ENCODE data around the gene CDC23. TPM values are rescaled to one million over a fixed set of nuclear protein-coding genes. Genes with fewer than 3 reads are reported as not detected.

The CDC23 gene
- total and polyA plus RNA-seq, 10 of the 15 experiments (the other 5 are each of a cell fraction or from before 2014, with no cell fraction given): 37.1 to 66.1 (median 48.6) TPM

DNA sequence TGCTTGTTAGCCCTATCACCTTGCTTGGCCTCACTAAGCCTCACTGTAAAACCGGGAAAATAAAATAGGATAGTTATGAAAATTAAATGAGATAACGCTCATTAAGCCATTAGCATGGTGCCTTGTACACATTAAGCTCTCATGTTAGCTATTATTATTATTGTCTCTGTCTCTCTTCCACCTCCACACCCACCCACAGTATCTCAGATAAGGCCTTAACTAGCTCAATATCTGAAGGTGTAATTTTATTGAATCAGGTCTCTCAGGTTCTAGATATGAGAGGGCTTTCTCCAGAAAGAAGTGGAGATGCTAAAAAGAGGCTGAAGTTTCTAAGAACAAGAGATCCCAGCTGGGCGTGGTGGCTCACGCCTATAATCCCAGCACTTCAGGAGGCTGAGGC lies 33.7 kb upstream of the CDC23 start:
- ChIA-PET SMC1A (ENCODE audit: uncharacterized antibody, unreplicated experiment) (interaction anchor here (1.0 kb wide), 1 partner anchor 108 kb away, joined by 3 read pairs; no protein-coding TSS in a partner anchor), CTCF (interaction anchor here (0.6 kb wide), 1 partner anchor 190 kb away, joined by 3 read pairs; no protein-coding TSS in a partner anchor), POLR2A (interaction anchor here (0.7 kb wide), 1 partner anchor 10 kb away, joined by 4 read pairs; no protein-coding TSS in a partner anchor), RAD21 (ENCODE audit: unreplicated experiment) (no interaction called here)
- intact Hi-C loops (cut with micrococcal nuclease; ENCODE audit: unreplicated experiment) (no loop called here), in situ Hi-C loops (cut with MboI) (no loop called here)
- H4K20me1 ChIP-seq (ENCODE audit: control insufficient read depth, insufficient read depth): no peaks in the 10 kb centered on the region
- TF ChIP-seq NFXL1 (IDR thresholded peaks at IDR 0.05; ENCODE audit: borderline replicate concordance) (no peak), EZH2 (IDR thresholded peaks at IDR 0.05; ENCODE audit: borderline replicate concordance, control insufficient read depth, low read depth, low read length) (no peak), RAD21 (IDR thresholded peaks at IDR 0.05; ENCODE audit: insufficient read depth, low read depth, low read length) (no peak), KLF5 (IDR thresholded peaks at IDR 0.05; ENCODE audit: partially characterized antibody) (no peak), BACH1 (IDR thresholded peaks at IDR 0.05; ENCODE audit: borderline replicate concordance) (no peak), NFYA (IDR thresholded peaks at IDR 0.05; ENCODE audit: borderline replicate concordance, low read depth, low read length) (no peak), TAF1 (IDR thresholded peaks at IDR 0.05; ENCODE audit: borderline replicate concordance, low read depth, low read length) (no peak), ZNF622 (IDR thresholded peaks at IDR 0.05) (no peak)
- TF ChIP-seq, protein P1, sequence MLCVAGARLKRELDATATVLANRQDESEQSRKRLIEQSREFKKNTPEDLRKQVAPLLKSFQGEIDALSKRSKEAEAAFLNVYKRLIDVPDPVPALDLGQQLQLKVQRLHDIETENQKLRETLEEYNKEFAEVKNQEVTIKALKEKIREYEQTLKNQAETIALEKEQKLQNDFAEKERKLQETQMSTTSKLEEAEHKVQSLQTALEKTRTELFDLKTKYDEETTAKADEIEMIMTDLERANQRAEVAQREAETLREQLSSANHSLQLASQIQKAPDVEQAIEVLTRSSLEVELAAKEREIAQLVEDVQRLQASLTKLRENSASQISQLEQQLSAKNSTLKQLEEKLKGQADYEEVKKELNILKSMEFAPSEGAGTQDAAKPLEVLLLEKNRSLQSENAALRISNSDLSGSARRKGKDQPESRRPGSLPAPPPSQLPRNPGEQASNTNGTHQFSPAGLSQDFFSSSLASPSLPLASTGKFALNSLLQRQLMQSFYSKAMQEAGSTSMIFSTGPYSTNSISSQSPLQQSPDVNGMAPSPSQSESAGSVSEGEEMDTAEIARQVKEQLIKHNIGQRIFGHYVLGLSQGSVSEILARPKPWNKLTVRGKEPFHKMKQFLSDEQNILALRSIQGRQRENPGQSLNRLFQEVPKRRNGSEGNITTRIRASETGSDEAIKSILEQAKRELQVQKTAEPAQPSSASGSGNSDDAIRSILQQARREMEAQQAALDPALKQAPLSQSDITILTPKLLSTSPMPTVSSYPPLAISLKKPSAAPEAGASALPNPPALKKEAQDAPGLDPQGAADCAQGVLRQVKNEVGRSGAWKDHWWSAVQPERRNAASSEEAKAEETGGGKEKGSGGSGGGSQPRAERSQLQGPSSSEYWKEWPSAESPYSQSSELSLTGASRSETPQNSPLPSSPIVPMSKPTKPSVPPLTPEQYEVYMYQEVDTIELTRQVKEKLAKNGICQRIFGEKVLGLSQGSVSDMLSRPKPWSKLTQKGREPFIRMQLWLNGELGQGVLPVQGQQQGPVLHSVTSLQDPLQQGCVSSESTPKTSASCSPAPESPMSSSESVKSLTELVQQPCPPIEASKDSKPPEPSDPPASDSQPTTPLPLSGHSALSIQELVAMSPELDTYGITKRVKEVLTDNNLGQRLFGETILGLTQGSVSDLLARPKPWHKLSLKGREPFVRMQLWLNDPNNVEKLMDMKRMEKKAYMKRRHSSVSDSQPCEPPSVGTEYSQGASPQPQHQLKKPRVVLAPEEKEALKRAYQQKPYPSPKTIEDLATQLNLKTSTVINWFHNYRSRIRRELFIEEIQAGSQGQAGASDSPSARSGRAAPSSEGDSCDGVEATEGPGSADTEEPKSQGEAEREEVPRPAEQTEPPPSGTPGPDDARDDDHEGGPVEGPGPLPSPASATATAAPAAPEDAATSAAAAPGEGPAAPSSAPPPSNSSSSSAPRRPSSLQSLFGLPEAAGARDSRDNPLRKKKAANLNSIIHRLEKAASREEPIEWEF (IDR thresholded peaks at IDR 0.05; ENCODE audit: insufficient replicate concordance, low read depth, low read length): no peak
- TF ChIP-seq, protein P2, sequence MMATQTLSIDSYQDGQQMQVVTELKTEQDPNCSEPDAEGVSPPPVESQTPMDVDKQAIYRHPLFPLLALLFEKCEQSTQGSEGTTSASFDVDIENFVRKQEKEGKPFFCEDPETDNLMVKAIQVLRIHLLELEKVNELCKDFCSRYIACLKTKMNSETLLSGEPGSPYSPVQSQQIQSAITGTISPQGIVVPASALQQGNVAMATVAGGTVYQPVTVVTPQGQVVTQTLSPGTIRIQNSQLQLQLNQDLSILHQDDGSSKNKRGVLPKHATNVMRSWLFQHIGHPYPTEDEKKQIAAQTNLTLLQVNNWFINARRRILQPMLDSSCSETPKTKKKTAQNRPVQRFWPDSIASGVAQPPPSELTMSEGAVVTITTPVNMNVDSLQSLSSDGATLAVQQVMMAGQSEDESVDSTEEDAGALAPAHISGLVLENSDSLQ (IDR thresholded peaks at IDR 0.05): no peak
- H3K27ac ChIP-seq (ENCODE audit: control insufficient read depth, insufficient read depth): no peak overlapping the region
- H3K4me3 ChIP-seq: no peak overlapping the region
- H3K4me2 ChIP-seq (ENCODE audit: control insufficient read depth, insufficient read depth): no peak overlapping the region
- BruUV-seq (replicated peaks): no TSS peak
- H3K9ac ChIP-seq (ENCODE audit: control insufficient read depth, insufficient read depth, low read length): no peak overlapping the region
- no peak overlapping the region for H2AFZ ChIP-seq (ENCODE audit: control insufficient read depth, low read depth, low read length)
- DNase-seq (ENCODE audit: low read depth, low spot score) (no peak), ATAC-seq (no peak), FAIRE-seq (no peak)
- no peaks in the 10 kb centered on the region for H3K36me3 ChIP-seq (ENCODE audit: control insufficient read depth in 2 of 2, insufficient read depth in 2 of 2, low read length in 1 of 2)
- WGBS (ENCODE audit: insufficient coverage, insufficient replicate concordance, low lambda C conversion rate, missing lambda C conversion rate): 62% methylated on average over 4 of the region's 4 CpGs
- no peaks in the 10 kb centered on the region; the same call in 1 of the 2 replicates for H3K4me1 ChIP-seq (ENCODE audit: control insufficient read depth, insufficient read depth, low read length)
- no peaks in the 10 kb centered on the region for H3K9me3 ChIP-seq (replicated peaks; ENCODE audit: control insufficient read depth, insufficient read depth, low read length)
- H3K79me2 ChIP-seq (ENCODE audit: control insufficient read depth, insufficient read depth, low read length): no peaks in the 10 kb centered on the region
- H3K27me3 ChIP-seq (replicated peaks in 1 of 2; ENCODE audit: control insufficient read depth in 2 of 2, insufficient read depth in 2 of 2, low read length in 1 of 2): peaks cover 1 to 2% of the 10 kb centered on the region in 2 experiments; a peak in 2 of 4 replicates
